ENCODE results near the gene LETMD1. TPM values are rescaled to one million over a fixed set of nuclear protein-coding genes. Genes with fewer than 3 reads are reported as not detected.
A peak's percentile ranks its signal among the peaks of the same experiment; 100 is the strongest.
"Not testable (repeated sequence)": the region's sequence is repeated elsewhere in the genome, so short reads cannot be mapped to it uniquely, and the experiment has no call there.

The LETMD1 gene
- total and polyA plus RNA-seq, 3 experiments from 2014 or later = 24.4 to 64.3 (median 61.8) TPM

- no peaks in the 10 kb centered on the region for H3K9me3 Mint-ChIP-seq
- CTCF ChIA-PET = no interaction called here
- H3K36me3 Mint-ChIP-seq = peaks cover 0 to 84% (median 16%) of the 10 kb centered on the region in 3 donors
- peaks cover 39% of the 10 kb centered on the region for H3K36me3 ChIP-seq (ENCODE audit: insufficient read depth, low read length)
- POLR2A ChIA-PET = no interaction called here
- DNase-seq = no peak
- no peak overlapping the region for H3K4me3 ChIP-seq (ENCODE audit: low read length)
- peak overlapping the region in 3 of 8 donors; percentile 26 to 72 (median 60) for H3K27ac Mint-ChIP-seq
- no peaks in the 10 kb centered on the region for H3K27me3 Mint-ChIP-seq
- no peaks in the 10 kb centered on the region for H3K9me3 ChIP-seq (ENCODE audit: low read length)
- no peaks in the 10 kb centered on the region for H3K4me1 Mint-ChIP-seq
- H3K4me1 ChIP-seq (ENCODE audit: insufficient read depth, low read length) = no peaks in the 10 kb centered on the region
- no peak overlapping the region for H3K27ac ChIP-seq (ENCODE audit: low read depth, low read length)
- H3K4me3 Mint-ChIP-seq = no peak overlapping the region
- no peaks in the 10 kb centered on the region for H3K27me3 ChIP-seq (ENCODE audit: insufficient read depth, low read length, poor library complexity, severe bottlenecking)
These were observed 19.6 kb downstream of the LETMD1 start for GRCh38 chr12:51067771-51068170.

- peak overlapping the region in 3 of 8 donors; percentile 3 to 61 (median 7) for H3K27ac Mint-ChIP-seq
These were observed 21.9 kb downstream of the LETMD1 start for GRCh38 chr12:51070004-51070403.

DNA sequence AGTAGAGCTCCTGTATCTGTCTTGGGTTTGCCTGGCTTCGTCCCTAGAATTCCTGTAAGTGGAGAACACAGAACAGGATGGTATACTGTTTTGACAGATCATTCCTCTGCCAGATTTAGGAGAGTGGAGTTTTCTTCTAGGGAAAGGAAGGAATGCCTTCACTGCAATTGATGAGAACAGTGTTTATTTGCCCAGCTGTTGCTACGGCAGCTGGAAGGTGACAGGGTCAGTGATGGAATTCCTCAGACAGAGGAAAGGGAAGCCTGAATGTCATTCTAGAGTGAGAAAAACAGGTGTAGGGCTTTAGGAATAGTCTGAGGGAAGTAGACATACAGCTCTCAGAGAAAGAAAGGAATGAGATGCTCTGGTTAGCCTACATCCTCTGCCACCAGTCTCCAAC, 23.5 kb downstream of the LETMD1 start:
- peaks cover 0 to 1% of the 10 kb centered on the region in 2 donors for H3K27me3 Mint-ChIP-seq
- no peak for DNase-seq
- Histone ChIP-seq H3K36me3 (ENCODE audit: insufficient read depth, low read length) (peaks cover 23% of the 10 kb centered on the region), H3K27me3 (ENCODE audit: insufficient read depth, low read length, poor library complexity, severe bottlenecking) (no peaks in the 10 kb centered on the region), H3K4me3 (ENCODE audit: low read length) (no peak overlapping the region), H3K27ac (ENCODE audit: low read depth, low read length) (no peak overlapping the region), H3K9me3 (ENCODE audit: low read length) (no peaks in the 10 kb centered on the region), H3K4me1 (ENCODE audit: insufficient read depth, low read length) (peaks cover 6% of the 10 kb centered on the region)
- H3K9me3 Mint-ChIP-seq = peaks cover 0 to under 1% (median 0%) of the 10 kb centered on the region in 5 donors
- ChIA-PET POLR2A (interaction anchor here (0.6 kb wide), 1 partner anchor 212 kb away, joined by 3 read pairs; no protein-coding TSS in a partner anchor), CTCF (interaction anchor here (0.9 kb wide), 1 partner anchor 23 kb away, joined by 3 read pairs; no protein-coding TSS in a partner anchor)
- H3K27ac Mint-ChIP-seq = no peak overlapping the region
- H3K4me1 Mint-ChIP-seq = peaks cover 5 to 13% (median 8%) of the 10 kb centered on the region in 3 donors
- H3K36me3 Mint-ChIP-seq = peaks cover 0 to 68% (median 16%) of the 10 kb centered on the region in 3 donors
- H3K4me3 Mint-ChIP-seq = no peak overlapping the region

More at GRCh38 chr12:51070004-51070403, 21.9 kb downstream of the LETMD1 start:
- POLR2A ChIA-PET = interaction anchor here (0.7 kb wide), 1 partner anchor 62 kb away, joined by 7 read pairs; no protein-coding TSS in a partner anchor
- no peak overlapping the region for H3K27ac ChIP-seq (ENCODE audit: low read depth, low read length)
- H3K4me1 ChIP-seq (ENCODE audit: insufficient read depth, low read length) = no peaks in the 10 kb centered on the region
- H3K4me3 ChIP-seq (ENCODE audit: low read length) = no peak overlapping the region
- CTCF ChIA-PET = no interaction called here
- H3K9me3 ChIP-seq (ENCODE audit: low read length) = no peaks in the 10 kb centered on the region
- Mint-ChIP-seq H3K4me3 (no peak overlapping the region), H3K36me3 (peaks cover 0 to 76% (median 16%) of the 10 kb centered on the region in 3 donors), H3K4me1 (peaks cover 0 to 3% (median 0%) of the 10 kb centered on the region in 3 donors), H3K9me3 (no peaks in the 10 kb centered on the region), H3K27me3 (no peaks in the 10 kb centered on the region)
- no peaks in the 10 kb centered on the region for H3K27me3 ChIP-seq (ENCODE audit: insufficient read depth, low read length, poor library complexity, severe bottlenecking)
- DNase-seq = no peak
- H3K36me3 ChIP-seq (ENCODE audit: insufficient read depth, low read length) = peaks cover 24% of the 10 kb centered on the region

- CTCF ChIA-PET = no interaction called here
- Histone ChIP-seq H3K9me3 (ENCODE audit: low read length) (no peaks in the 10 kb centered on the region), H3K4me1 (ENCODE audit: insufficient read depth, low read length) (peaks cover 6% of the 10 kb centered on the region), H3K27ac (ENCODE audit: low read depth, low read length) (no peak overlapping the region), H3K36me3 (ENCODE audit: insufficient read depth, low read length) (peaks cover 7% of the 10 kb centered on the region), H3K4me3 (ENCODE audit: low read length) (no peak overlapping the region), H3K27me3 (ENCODE audit: insufficient read depth, low read length, poor library complexity, severe bottlenecking) (no peaks in the 10 kb centered on the region)
- peaks cover 0 to 2% of the 10 kb centered on the region in 2 donors for H3K27me3 Mint-ChIP-seq
- H3K4me1 Mint-ChIP-seq = peaks cover 12 to 41% (median 25%) of the 10 kb centered on the region in 3 donors
- POLR2A ChIA-PET = no interaction called here
- peaks cover 0 to 1% (median 0%) of the 10 kb centered on the region in 5 donors for H3K9me3 Mint-ChIP-seq
- H3K4me3 Mint-ChIP-seq = no peak overlapping the region
- H3K36me3 Mint-ChIP-seq = peaks cover 4 to 45% (median 12%) of the 10 kb centered on the region in 3 donors
- no peak overlapping the region for H3K27ac Mint-ChIP-seq
- DNase-seq = no peak
These were observed 27.3 kb downstream of the LETMD1 start for GRCh38 chr12:51075390-51075789.

DNA sequence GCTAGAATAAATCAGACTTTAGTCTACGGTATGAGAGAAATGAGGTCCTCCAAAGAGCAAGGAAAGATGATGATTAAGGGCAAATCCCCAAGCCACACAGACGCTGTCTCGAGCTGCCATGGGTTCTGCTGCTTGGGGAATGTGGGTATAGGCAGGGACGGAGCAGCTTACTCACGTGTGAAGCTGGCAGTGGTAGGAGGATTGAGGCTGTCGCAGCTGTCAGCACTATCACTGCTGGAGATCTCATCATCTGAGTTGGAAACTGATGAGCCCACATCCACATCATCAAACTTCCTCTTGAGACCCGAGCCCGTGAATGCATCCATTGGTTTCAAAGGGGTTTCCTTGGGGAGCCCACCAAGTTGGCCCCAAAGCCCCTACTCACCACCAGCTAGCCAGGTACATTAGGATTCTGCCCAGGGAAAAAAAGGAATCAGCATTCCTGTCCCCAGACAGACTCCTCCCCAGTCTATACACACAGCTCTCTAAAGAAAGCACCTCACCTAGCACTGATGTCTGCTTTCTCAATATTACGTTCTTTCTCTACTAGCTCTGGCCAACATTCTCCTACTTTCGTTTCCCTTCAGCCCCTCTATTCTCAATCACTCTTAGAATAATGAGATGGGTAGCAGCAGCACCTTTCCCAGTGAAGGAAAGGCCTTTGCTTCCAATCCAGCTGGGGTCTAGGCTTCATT, 28.3 kb downstream of the LETMD1 start:
- H3K27ac Mint-ChIP-seq = peak overlapping the region in 4 of 8 donors; percentile 11 to 33 (median 18)
- no peak overlapping the region for H3K4me3 Mint-ChIP-seq
- DNase-seq = no peak

GRCh38 chr12:51077930-51078329, 29.8 kb downstream of the LETMD1 start:
- no peaks in the 10 kb centered on the region for H3K36me3 ChIP-seq (ENCODE audit: insufficient read depth, low read length)
- ChIA-PET CTCF (no interaction called here), POLR2A (interaction anchor here (0.6 kb wide), 2 partner anchors 32 to 45 kb away, joined by 3 to 4 read pairs; no protein-coding TSS in a partner anchor)
- H3K9me3 Mint-ChIP-seq = peaks cover 0 to 1% (median 0%) of the 10 kb centered on the region in 5 donors
- H3K4me3 Mint-ChIP-seq = peak overlapping the region in 1 of 7 donors; percentile 3
- H3K27me3 ChIP-seq (ENCODE audit: insufficient read depth, low read length, poor library complexity, severe bottlenecking) = no peaks in the 10 kb centered on the region
- H3K9me3 ChIP-seq (ENCODE audit: low read length) = no peaks in the 10 kb centered on the region
- peaks cover 4 to 29% (median 10%) of the 10 kb centered on the region in 3 donors for H3K36me3 Mint-ChIP-seq
- no peak for DNase-seq
- H3K4me1 Mint-ChIP-seq = peaks cover 29 to 64% (median 48%) of the 10 kb centered on the region in 3 donors
- H3K27ac ChIP-seq (ENCODE audit: low read depth, low read length) = no peak overlapping the region
- H3K27me3 Mint-ChIP-seq = peaks cover 0 to 6% of the 10 kb centered on the region in 2 donors
- peak overlapping the region in 1 of 8 donors; percentile 7 for H3K27ac Mint-ChIP-seq
- H3K4me1 ChIP-seq (ENCODE audit: insufficient read depth, low read length) = peaks cover 15% of the 10 kb centered on the region
- H3K4me3 ChIP-seq (ENCODE audit: low read length) = no peak overlapping the region

More for the DNA sequence above, 28.3 kb downstream of the LETMD1 start:
- Histone ChIP-seq H3K9me3 (ENCODE audit: low read length) (no peaks in the 10 kb centered on the region), H3K4me1 (ENCODE audit: insufficient read depth, low read length) (peaks cover 6% of the 10 kb centered on the region), H3K36me3 (ENCODE audit: insufficient read depth, low read length) (peaks cover 6% of the 10 kb centered on the region), H3K27ac (ENCODE audit: low read depth, low read length) (no peak overlapping the region), H3K4me3 (ENCODE audit: low read length) (no peak overlapping the region), H3K27me3 (ENCODE audit: insufficient read depth, low read length, poor library complexity, severe bottlenecking) (no peaks in the 10 kb centered on the region)
- ChIA-PET POLR2A (no interaction called here), CTCF (interaction anchor here (0.6 to 1.0 kb wide), 2 partner anchors 9 to 29 kb away, joined by 3 read pairs; no protein-coding TSS in a partner anchor)
- Mint-ChIP-seq H3K27me3 (peaks cover 0 to 2% of the 10 kb centered on the region in 2 donors), H3K9me3 (peaks cover 0 to 1% (median 0%) of the 10 kb centered on the region in 5 donors), H3K4me1 (peaks cover 16 to 48% (median 32%) of the 10 kb centered on the region in 3 donors), H3K36me3 (peaks cover 4 to 40% (median 13%) of the 10 kb centered on the region in 3 donors)

- DNase-seq; H3K27me3 Mint-ChIP-seq; POLR2A ChIA-PET; H3K27ac ChIP-seq (ENCODE audit: low read depth, low read length); H3K36me3 ChIP-seq (ENCODE audit: insufficient read depth, low read length); H3K9me3 ChIP-seq (ENCODE audit: low read length); CTCF ChIA-PET; H3K27me3 ChIP-seq (ENCODE audit: insufficient read depth, low read length, poor library complexity, severe bottlenecking); H3K4me3 ChIP-seq (ENCODE audit: low read length); H3K9me3 Mint-ChIP-seq: not testable (repeated sequence)
- Mint-ChIP-seq H3K4me3 (peak overlapping the region in 1 of 7 donors; percentile 3), H3K36me3 (peaks cover 4 to 27% (median 10%) of the 10 kb centered on the region in 3 donors), H3K4me1 (peaks cover 29 to 66% (median 48%) of the 10 kb centered on the region in 3 donors), H3K27ac (peak overlapping the region in 1 of 8 donors; percentile 7)
- H3K4me1 ChIP-seq (ENCODE audit: insufficient read depth, low read length) = peaks cover 15% of the 10 kb centered on the region
These were observed 30.2 kb downstream of the LETMD1 start for GRCh38 chr12:51078346-51078745.

DNA sequence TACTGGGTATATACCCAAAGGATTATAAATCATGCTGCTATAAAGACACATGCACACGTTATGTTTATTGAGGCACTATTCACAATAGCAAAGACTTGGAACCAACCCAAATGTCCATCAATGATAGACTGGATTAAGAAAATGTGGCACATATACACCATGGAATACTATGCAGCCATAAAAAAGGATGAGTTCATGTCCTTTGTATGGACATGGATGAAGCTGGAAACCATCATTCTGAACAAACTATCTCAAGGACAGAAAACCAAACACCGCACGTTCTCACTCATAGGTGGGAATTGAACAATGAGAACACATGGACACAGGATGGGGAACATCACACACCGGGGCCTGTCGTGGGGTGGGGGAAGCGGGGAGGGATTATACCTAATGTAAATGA, 30.7 kb downstream of the LETMD1 start:
- H3K9me3 ChIP-seq (ENCODE audit: low read length); H3K27ac ChIP-seq (ENCODE audit: low read depth, low read length); DNase-seq; H3K4me3 ChIP-seq (ENCODE audit: low read length); CTCF ChIA-PET; H3K9me3 Mint-ChIP-seq; H3K36me3 ChIP-seq (ENCODE audit: insufficient read depth, low read length); H3K27ac Mint-ChIP-seq; H3K27me3 ChIP-seq (ENCODE audit: insufficient read depth, low read length, poor library complexity, severe bottlenecking); H3K27me3 Mint-ChIP-seq: not testable (repeated sequence)
- H3K4me3 Mint-ChIP-seq = peak overlapping the region in 2 of 7 donors; percentile 8 to 48
- POLR2A ChIA-PET = interaction anchor here (0.7 kb wide), 1 partner anchor 165 kb away, joined by 8 read pairs; no protein-coding TSS in a partner anchor
- peaks cover 15% of the 10 kb centered on the region for H3K4me1 ChIP-seq (ENCODE audit: insufficient read depth, low read length)
- peaks cover 33 to 70% (median 53%) of the 10 kb centered on the region in 3 donors for H3K4me1 Mint-ChIP-seq
- H3K36me3 Mint-ChIP-seq = peaks cover 4 to 21% (median 9%) of the 10 kb centered on the region in 3 donors
